GM12873 (cell line): ENCODE results near the gene ACTRT2.

ENCODE experiments used
- TF ChIP-seq, protein P1 (sequence below): IDR thresholded peaks from 2 replicates; pipeline ENCODE4 v1.5.1; 2012; ENCODE audit warnings: low read depth, mild to moderate bottlenecking, moderate library complexity, low read length, control low read depth; ENCODE audit not compliant: insufficient read depth; ENCODE audit errors: missing control alignments

ACTRT2 gene

DNA sequence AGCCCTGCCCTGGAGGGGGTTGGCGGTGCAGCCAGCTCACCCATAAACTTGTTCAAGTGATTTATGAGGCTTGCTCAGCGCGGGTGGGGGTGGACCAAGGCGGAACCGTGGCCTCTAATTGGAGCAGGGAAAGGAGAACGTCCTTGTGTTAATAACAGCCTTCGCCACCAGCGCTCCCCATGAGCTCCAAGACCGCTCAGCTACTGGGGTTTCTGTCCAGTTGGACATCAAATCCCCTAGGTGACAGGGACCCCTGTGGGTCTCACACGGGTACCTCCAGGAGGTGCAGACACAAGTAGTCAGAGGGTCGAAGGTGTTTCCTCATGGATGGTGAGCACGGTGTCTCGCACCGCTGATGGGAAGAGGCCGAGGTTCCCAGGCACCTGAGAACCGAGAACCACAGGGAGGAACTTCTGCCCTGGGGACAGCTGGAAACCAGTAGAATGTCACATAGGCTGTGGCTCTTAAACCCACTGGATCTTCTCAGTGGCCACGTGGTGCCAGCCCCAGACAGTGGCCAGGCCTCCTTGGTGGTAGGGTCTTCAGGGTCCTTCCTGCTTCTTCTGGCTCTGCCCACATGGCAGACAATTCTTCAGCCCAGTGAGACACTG, 3.7 kb upstream of the ACTRT2 start:
- TF ChIP-seq, protein P1, sequence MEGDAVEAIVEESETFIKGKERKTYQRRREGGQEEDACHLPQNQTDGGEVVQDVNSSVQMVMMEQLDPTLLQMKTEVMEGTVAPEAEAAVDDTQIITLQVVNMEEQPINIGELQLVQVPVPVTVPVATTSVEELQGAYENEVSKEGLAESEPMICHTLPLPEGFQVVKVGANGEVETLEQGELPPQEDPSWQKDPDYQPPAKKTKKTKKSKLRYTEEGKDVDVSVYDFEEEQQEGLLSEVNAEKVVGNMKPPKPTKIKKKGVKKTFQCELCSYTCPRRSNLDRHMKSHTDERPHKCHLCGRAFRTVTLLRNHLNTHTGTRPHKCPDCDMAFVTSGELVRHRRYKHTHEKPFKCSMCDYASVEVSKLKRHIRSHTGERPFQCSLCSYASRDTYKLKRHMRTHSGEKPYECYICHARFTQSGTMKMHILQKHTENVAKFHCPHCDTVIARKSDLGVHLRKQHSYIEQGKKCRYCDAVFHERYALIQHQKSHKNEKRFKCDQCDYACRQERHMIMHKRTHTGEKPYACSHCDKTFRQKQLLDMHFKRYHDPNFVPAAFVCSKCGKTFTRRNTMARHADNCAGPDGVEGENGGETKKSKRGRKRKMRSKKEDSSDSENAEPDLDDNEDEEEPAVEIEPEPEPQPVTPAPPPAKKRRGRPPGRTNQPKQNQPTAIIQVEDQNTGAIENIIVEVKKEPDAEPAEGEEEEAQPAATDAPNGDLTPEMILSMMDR = no peak

DNA sequence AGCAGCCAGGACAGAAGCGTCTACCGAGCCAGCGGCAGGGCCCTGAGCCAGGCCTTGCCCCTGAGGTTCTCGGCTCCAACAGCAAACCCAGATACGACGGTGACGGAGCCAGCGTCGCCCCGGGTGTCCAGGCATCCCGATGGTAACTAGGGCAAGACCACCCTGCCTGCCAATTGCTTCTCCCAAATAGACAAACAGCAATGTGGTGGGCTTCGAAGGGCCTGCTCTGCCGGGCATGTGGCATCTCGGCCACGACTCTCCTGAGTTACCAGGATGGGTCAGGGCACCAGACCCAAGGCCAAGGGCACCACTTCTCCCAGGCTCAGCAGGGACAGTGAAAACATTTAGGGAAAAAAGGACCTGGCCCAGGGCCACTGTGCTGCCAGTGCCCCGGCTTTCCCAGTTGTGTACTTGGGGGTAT, 3.2 kb upstream of the ACTRT2 start:
- TF ChIP-seq, protein P1 = no peak

DNA sequence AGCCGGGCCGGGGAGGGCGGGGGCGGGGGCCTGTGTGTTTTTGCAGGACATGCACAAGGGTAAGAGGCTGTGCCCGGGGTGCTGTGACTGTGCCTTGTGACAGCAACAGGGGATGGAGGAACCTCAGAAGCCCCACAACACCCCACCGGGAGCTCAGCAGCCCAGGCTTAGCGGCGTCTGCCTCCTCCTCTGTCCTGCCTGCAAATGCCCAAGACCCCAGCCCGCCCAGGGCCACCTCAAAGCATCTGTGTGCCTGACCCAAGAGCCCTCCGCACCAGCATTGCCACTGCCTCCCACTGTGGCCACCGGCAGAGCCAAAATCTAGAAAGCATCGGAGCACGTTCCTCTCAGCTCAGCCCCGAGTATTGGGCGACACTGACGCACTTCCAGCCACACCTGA, 2.7 kb upstream of the ACTRT2 start:
- TF ChIP-seq, protein P1 = no peak

DNA sequence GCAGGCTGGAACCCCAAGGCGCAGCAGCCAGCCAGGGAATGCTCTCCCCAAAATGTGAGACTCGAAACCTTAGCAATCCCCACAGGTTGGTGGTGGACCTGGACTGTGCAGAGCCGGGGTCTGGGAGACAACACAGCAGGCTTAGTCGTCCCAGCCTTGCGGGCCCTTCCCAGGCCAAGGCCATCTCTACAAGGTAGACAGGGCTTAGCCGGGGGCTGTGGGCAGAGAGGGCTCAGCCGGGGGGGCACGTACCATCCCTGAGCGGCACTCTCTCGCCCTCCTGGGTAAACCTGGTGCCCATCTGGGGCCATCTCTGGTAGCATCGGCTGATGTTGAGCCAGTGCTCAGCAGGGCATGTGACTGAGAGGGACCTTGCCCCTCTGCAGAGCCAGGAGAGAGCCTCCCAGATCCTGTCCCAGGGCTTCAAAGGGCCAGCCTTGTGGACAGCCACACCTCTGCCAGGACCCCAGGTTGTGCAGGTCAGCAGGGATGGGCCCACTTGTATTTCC, 2.2 kb upstream of the ACTRT2 start:
- TF ChIP-seq, protein P1 = no peak

DNA sequence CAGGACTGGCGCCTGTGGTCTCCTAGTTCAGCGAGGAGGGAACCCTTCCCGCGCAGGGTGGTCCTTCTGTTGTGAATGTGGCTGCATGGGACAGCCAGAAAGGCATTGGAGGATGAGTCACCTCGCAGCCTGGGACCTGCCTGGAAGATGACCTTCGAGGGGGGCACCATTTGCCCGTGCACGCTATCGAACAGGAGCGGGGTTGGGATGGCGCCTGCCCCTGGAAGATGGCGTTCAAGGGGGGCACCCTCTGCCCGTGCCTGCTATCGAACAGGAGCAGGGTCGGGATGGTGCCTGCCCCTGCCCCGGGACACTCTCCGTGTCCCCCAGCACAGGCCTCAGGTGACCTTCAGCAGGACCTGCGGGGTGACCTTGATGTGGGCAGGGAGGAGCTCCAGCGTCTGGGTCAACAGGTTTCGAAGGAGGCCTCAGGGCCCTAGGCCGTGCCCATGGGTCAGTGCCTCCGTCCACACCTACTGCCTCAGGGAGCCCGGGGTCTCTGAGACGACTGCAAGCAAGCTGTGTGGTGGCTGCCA, 1.7 kb upstream of the ACTRT2 start:
- TF ChIP-seq, protein P1 = no peak

DNA sequence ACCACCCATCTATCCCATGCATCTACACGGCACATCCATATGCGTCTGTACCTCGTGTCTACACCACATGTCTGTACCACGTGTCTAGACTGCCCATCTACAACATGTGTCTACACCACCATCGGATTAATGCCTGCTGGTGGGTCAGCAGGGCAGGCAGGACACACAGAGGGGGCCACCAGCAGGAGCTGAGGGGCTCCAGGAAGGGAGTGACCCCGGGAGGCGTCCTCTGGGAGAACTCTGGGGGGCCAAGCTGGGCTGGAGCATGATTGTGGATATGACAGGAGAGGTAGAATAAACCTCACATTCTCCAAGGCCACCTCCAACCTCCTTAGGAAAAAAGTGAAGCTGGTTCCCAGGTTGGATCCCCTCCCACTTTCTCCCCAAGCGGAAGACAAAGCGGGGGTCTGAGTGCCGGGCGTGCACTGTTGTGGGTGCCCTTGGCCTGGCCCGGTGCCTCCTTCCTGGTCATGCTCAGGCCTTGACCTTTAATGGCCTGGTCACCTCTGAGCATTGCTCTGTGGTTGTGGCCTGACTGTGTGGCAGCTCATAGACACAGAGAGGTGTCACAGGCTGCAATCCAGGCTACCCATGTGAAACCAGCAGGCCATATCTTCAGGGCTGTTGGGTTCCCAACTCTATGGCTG, 881 bp upstream of the ACTRT2 start:
- TF ChIP-seq, protein P1 = no peak

DNA sequence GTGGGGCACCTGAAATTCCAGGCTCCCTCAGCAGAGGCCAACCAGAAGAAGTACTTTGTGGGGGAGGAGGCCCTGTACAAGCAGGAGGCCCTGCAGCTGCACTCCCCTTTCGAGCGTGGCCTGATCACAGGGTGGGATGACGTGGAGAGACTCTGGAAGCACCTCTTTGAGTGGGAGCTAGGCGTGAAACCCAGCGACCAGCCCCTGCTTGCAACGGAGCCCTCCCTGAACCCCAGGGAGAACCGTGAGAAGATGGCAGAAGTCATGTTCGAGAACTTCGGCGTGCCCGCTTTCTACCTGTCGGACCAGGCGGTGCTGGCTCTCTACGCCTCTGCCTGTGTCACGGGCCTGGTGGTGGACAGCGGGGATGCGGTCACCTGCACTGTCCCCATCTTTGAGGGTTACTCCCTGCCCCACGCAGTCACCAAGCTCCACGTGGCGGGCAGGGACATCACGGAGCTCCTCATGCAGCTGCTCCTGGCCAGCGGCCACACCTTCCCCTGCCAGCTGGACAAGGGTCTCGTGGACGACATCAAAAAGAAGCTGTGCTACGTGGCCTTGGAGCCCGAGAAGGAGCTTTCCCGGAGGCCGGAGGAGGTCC, 634 bp downstream of the ACTRT2 start:
- TF ChIP-seq, protein P1 = no peak
